Esophagus muscularis mucosa (tissue), 3 donors: ENCODE results near the gene PXT1.

Source experiments
- POLR2A ChIP-seq: fragments of 450-650 bp; IDR thresholded peaks from one replicate; pipeline ENCODE4 v1.6.1; 2017; ENCODE audit warnings: antibody characterized with exemption, moderate library complexity, mild to moderate bottlenecking, low read depth
- POLR2AphosphoS5 ChIP-seq, 2 donors: sonication (generic); formaldehyde crosslinking; IDR thresholded peaks; one replicate each; pipeline ENCODE4 v1.6.1; 2017; ENCODE audit warnings: antibody characterized with exemption in 2 of 2
- TF ChIP-seq, protein P1 (sequence below), 3 experiments: fragments of 200-600 bp in 2 of 3; fragments of 450-650 bp in 1 of 3; sonication (generic) in 2 of 3; IDR thresholded peaks; one replicate each; pipeline ENCODE4 v1.5.1; 2017 to 2019; ENCODE audit warnings: antibody characterized with exemption in 3 of 3, mild to moderate bottlenecking in 2 of 3, moderate library complexity in 1 of 3

- TF ChIP-seq, protein P1, sequence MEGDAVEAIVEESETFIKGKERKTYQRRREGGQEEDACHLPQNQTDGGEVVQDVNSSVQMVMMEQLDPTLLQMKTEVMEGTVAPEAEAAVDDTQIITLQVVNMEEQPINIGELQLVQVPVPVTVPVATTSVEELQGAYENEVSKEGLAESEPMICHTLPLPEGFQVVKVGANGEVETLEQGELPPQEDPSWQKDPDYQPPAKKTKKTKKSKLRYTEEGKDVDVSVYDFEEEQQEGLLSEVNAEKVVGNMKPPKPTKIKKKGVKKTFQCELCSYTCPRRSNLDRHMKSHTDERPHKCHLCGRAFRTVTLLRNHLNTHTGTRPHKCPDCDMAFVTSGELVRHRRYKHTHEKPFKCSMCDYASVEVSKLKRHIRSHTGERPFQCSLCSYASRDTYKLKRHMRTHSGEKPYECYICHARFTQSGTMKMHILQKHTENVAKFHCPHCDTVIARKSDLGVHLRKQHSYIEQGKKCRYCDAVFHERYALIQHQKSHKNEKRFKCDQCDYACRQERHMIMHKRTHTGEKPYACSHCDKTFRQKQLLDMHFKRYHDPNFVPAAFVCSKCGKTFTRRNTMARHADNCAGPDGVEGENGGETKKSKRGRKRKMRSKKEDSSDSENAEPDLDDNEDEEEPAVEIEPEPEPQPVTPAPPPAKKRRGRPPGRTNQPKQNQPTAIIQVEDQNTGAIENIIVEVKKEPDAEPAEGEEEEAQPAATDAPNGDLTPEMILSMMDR (IDR thresholded peaks at IDR 0.05), result no peak
- TF ChIP-seq POLR2AphosphoS5 (IDR thresholded peaks at IDR 0.05) (no peak), POLR2A (no peak)
Observed at GRCh38 chr6:36374194-36374593, 68.5 kb downstream of the PXT1 start.
